GM18870 (cell line): ENCODE data around the gene ZC3H15.
A peak's percentile ranks its signal among the peaks of the same experiment; 100 is the strongest.
"Not testable (repeated sequence)": the region's sequence is repeated elsewhere in the genome, so short reads cannot be mapped to it uniquely, and the experiment has no call there.

Source experiments
- ATAC-seq: cut with Tn5 transposase; IDR thresholded peaks from one replicate; pipeline ENCODE4 v1.9.1; 2021; ENCODE audit warnings: moderate library complexity; ENCODE audit not compliant: unreplicated experiment

Gene ZC3H15

DNA sequence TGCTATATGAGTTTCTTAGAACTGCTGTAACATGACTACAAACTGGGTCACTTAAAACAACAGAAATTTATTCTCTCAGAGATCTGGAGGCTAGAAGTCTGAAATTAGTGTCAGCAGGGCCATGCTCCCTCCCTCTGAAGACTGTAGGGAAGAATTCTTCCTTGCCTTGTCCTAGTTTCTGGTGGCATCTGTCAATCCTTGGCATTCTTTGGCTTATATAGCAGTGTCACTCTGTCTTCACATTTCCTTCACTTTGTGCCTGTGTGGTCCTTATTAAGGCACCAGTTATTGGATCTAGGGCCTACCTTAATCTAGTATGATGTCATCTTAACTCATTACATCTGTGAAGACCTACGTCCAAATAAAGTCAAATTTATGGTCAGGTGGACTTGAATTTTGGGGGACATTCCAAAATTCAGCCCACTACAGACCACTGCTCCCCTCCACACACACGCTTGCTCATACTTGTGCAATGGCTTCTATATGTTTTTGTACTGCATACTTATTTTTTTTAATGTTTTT lies 7.6 kb downstream of the ZC3H15 start:
- no peak for ATAC-seq

DNA sequence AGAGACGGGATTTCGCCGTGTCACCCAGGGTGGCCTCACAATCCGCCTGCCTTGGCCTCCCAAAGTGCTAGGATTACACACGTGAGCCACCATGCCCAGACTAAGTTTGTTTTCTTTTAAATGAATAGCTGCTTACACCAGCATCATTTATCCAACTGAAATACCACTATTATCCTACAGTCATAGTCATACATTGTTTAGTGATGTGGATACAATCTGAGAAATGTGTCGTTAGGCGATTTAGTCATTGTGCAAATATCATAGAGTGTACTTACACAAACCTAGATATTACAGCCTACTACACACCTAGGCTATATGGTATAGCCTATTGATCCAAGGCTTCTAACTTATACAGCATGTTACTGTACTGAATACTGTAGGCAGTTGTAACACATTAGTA lies 10.3 kb downstream of the ZC3H15 start:
- no peak for ATAC-seq

- ATAC-seq: no peak
These were observed 11.9 kb downstream of the ZC3H15 start for GRCh38 chr2:186497928-186498327.

DNA sequence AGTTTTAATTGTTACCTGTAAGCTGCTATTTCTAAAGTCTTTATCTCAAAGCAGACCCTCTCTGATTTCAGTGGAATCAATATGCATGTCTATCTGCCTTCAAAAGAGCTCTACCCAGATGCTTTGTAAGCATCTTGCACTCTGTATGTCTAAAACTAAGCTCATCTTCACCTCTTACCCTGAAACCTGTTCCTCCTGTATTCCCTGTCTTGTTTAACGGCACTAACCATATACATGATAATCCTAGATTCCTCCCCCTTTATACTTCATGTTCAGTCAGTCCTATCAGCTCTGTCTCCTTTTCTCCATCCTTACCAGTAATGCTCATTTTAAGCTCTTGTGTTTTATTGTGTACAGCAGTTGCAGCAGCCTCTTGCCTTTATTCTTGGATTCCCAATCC lies 12.8 kb downstream of the ZC3H15 start:
- no peak for ATAC-seq

GRCh38 chr2:186503827-186504606 lies 18.0 kb downstream of the ZC3H15 start:
- peak; percentile 47 for ATAC-seq

DNA sequence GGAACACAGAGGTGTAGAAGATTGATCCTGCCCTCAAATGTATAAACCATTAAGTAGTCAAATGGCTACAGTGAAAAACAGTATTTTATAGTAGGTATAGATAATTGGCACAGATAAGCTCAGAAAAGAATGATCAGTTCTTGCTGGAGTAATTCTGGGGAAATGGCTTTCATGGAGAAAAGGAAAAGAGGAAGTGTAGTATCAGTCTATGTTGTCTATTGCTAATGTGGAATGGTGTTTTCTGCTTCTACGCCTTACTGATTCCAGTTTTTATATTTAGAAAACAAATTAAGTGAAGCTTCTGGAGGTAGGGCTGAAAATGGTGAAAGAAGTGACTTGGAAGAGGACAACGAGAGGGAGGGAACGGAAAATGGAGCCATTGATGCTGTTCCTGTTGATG lies 22.2 kb downstream of the ZC3H15 start:
- ATAC-seq: no peak

- ATAC-seq: no peak
These were observed 29.3 kb downstream of the ZC3H15 start for GRCh38 chr2:186515376-186515775.

DNA sequence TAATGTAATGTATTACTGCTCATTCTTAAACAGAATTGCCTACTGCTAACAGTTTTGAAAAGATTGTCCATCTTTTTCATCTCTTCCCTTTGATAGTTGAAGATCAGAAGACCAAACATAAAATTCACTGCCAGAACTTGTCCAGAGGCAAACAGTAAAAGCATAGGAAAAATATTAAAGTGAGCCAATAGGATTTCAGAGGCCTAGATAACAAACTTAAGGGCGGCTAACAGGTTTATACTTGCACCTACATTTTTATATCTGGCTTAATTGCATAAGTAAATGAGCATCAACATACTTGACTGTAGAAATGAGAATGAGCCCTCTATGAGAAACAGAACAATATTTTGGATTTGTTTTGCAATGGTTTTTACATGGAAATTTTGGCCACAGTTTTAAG lies 30.3 kb downstream of the ZC3H15 start:
- no peak for ATAC-seq

DNA sequence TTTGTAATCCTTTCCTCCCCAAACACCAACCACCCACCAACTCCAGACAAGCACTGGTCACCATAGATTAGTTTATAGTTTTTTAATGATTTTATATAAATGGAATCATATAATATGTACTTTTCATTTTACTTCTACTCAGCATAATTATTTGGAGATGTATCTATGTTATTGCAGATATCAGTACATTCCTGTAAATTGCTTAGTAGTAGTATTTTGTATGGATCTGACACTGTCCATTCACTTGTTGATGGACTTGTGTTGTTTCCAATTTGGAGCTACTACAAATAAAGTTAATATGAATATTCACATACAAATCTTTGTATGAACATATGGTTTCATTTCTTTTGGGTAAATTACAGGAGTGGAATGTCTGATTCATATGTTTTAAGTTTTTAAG lies 31.0 kb downstream of the ZC3H15 start:
- ATAC-seq: no peak

DNA sequence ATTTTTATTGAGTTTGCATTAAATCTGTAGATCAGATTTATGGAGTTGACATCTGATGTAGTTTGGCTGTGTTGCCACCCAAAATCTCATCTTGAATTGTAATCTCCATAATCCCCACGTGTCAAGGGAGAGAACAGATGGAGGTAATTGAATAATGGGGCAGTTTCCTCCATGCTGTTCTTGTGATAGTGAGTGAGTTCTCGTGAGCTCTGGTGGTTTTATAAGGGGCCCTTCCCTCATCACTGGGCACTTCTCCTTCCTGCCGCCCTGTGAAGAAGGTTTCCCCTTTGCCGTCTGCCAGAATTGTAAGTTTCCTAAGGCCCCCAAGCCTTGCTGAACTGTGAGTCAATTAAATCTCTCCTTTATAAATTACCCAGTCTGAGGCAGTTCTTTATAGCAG lies 32.2 kb downstream of the ZC3H15 start:
- ATAC-seq: no peak

DNA sequence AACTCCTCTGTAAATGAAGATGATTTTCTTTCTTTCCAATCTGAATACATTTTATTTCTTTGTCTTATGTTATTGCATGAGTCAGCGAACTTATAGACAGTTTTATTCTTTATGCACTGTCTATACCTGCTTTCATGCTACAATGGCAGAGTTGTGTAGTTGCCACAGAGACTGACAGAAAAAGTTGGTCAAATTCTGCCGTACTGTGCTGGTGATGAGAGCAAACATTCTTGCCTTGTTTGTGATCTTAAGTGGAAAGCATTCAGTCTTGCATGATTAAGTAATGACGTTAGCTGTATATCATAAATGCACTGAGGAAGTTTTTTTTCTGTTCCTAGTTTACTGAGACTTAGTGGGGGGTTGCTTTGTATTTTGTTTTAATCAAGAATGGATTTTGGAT lies 32.9 kb downstream of the ZC3H15 start:
- no peak for ATAC-seq

GRCh38 chr2:186521570-186522153 lies 35.6 kb downstream of the ZC3H15 start:
- ATAC-seq: not testable (repeated sequence)

DNA sequence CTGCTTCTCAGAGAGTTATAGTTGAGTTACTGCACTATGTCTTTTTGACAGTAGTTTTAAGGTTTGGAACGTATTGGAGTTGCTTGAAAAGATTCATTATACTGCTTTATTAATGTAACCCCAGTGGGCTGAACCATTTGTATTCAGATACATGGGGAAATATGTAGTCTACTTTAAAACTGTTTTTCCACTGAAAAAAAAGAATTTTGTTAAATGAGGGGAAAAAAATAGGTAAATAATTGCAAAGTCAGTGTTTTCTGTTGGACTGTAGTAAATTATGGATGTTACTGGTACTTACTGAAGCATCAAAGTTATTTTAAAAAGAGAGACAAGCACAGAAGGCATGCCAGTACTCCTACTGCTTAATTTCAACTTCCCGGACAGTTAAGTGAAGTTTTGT lies 36.4 kb downstream of the ZC3H15 start:
- ATAC-seq: no peak

DNA sequence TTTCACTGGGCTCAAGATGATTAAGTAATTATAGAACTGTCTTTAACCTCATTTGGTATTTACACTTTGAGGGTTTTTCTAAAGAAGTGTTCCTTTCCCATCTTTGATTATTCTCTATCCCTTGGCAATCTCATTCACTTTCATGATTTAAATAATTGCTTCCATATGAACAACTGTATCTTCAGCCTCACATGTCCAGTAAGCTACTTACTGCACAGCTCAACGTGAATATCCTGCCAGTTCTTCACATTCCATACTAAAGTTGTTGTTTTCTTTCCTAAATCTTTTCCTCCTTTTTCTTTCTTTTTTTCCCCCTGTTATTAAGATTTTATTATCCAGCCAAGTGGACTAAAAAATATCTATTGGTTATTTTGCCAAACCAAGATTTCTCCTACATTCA lies 37.7 kb downstream of the ZC3H15 start:
- no peak for ATAC-seq

GRCh38 chr2:186526281-186526680 lies 40.2 kb downstream of the ZC3H15 start:
- ATAC-seq: no peak

GRCh38 chr2:186530314-186530713 lies 44.3 kb downstream of the ZC3H15 start:
- no peak for ATAC-seq

DNA sequence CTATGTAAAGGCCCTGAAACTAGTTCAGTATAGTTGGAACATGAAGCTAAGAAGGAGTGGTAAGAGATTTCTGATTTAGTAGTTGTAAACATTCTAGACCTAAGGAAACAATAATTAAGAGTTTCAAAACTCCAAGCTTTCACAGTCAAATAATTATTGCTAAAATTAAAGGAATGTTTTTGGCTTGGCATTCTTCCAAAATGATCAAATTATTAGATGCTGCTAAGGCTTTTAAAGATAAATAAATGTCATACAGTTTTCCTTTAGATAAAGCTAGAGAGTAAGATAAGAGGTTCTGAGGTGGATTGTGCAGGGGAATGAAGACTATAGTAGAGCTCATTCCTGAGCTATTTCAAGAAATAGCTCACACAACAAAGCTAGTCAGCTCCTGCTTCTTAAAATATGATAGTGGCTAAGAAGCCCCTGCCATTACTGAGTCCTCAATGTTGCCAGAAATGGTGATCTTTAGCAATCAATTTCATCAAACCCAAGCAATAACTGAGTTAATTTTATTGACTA lies 45.3 kb downstream of the ZC3H15 start:
- no peak for ATAC-seq

GRCh38 chr2:186532891-186533290 lies 46.8 kb downstream of the ZC3H15 start:
- ATAC-seq: no peak

DNA sequence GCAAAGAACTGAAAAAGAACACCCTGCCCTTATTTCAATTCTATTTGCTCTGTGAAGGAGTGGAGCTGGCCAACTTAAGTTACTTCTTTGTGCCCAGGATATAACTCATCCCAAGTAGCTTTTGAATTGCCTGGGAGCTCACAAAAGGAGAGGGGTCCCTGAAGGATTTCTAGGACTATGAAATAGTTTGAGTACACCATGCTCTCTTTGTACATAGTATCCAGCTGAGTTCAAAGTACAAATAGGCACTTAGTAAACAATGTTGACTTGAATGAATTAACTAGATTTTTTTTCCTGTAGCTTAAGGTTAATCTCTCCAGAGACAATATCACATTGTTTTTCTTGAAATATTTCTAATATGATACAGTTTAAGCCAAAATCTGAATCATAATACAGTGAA lies 47.7 kb downstream of the ZC3H15 start:
- no peak for ATAC-seq

GRCh38 chr2:186534406-186534805 lies 48.3 kb downstream of the ZC3H15 start:
- ATAC-seq: no peak

- no peak for ATAC-seq
These were observed 49.8 kb downstream of the ZC3H15 start for GRCh38 chr2:186535861-186536260.

DNA sequence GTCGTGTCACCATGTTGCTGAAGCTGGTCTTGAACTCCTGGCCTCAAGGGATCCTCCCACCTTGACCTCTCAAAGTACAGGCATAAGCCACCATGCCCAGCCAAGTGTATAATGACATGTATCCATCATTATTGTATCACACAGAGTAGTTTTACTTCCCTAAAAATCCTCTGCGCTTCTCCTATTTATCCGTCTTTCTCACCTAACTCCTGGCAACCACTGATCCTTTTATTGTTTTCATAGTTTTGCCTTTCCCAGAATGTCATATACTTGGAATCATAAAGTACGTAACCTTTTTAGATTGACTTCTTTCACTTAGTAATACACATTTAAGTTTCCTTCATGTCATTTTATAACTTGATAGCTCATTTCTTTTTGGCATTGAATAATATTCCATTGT lies 51.0 kb downstream of the ZC3H15 start:
- ATAC-seq: no peak
